ENCODE measurements around the gene GRK3.
"Not testable (repeated sequence)": the region's sequence is repeated elsewhere in the genome, so short reads cannot be mapped to it uniquely, and the experiment has no call there.

DNA sequence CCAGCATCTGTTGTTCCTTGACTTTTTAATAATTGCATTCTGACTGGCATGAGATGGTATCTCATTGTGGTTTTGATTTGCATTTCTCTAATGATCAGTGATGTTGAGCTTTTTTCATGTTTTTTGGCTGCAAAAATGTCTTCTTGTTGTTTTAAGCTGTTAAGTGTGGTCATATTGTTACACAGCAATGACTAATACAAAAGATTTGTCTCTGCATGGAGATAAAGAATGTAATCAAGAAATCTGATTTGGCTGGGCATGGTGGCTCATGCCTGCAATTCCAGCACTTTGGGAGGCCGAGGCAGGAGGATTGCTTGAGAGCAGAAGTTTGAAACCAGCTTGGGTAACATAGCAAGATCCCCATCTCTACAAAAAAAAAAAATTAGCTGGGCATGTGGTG lies 12.1 kb upstream of the GRK3 start:
- TF ChIP-seq SUZ12, ELF4 (IDR thresholded peaks at IDR 0.05): not testable (repeated sequence)
